RWPE2 (cell line): ENCODE data around the gene TMTC1.
A peak's percentile ranks its signal among the peaks of the same experiment; 100 is the strongest.

Experiments used
- ATAC-seq: fragments of 200-7000 bp; cut with Tn5 transposase; 3 replicates; pipeline ENCODE4 v1.9.1; 2021; ENCODE audit warnings: low read depth
- DNase-seq: peaks from one replicate; pipeline ENCODE4 v3.0.0-alpha.2; 2020; ENCODE audit warnings: low spot score
- H3K27ac ChIP-seq: fragments of 450-650 bp; 2 replicates; pipeline ENCODE4 v1.5.1; 2017; ENCODE audit warnings: mild to moderate bottlenecking; ENCODE audit not compliant: poor library complexity, severe bottlenecking
- H3K27me3 ChIP-seq: fragments of 250-450 bp; sonication (Bioruptor Pico); 2 replicates; pipeline ENCODE4 v1.5.1; 2021; ENCODE audit warnings: mild to moderate bottlenecking, moderate library complexity; ENCODE audit not compliant: insufficient read depth, poor library complexity, severe bottlenecking
- H3K36me3 ChIP-seq: fragments of 250-450 bp; sonication (Bioruptor Pico); 2 replicates; pipeline ENCODE4 v1.5.1; 2020; ENCODE audit warnings: low read depth, mild to moderate bottlenecking, moderate library complexity
- H3K4me1 ChIP-seq: fragments of 250-450 bp; sonication (Bioruptor Pico); 2 replicates; pipeline ENCODE4 v1.5.1; 2021; ENCODE audit warnings: mild to moderate bottlenecking, moderate library complexity; ENCODE audit not compliant: insufficient read depth, poor library complexity, severe bottlenecking
- H3K4me3 ChIP-seq: fragments of 250-450 bp; sonication (Bioruptor Pico); 2 replicates; pipeline ENCODE4 v1.5.1; 2021; ENCODE audit warnings: mild to moderate bottlenecking, moderate library complexity; ENCODE audit not compliant: severe bottlenecking
- H3K9me3 ChIP-seq: fragments of 250-450 bp; sonication (Bioruptor Pico); 2 replicates; pipeline ENCODE4 v1.5.1; 2021; ENCODE audit warnings: mild to moderate bottlenecking, moderate library complexity; ENCODE audit not compliant: severe bottlenecking
- CTCF ChIP-seq: fragments of 450-650 bp; IDR thresholded peaks from one replicate; pipeline ENCODE4 v1.5.1; 2017; ENCODE audit warnings: mild to moderate bottlenecking, moderate library complexity; ENCODE audit not compliant: poor library complexity, severe bottlenecking

The TMTC1 gene

GRCh38 chr12:29546000-29546399 lies 237.7 kb downstream of the TMTC1 start:
- no peak overlapping the region for H3K27ac ChIP-seq
- no peaks in the 10 kb centered on the region for H3K9me3 ChIP-seq
- no peaks in the 10 kb centered on the region for H3K27me3 ChIP-seq
- H3K36me3 ChIP-seq = no peaks in the 10 kb centered on the region
- TF ChIP-seq CTCF = no peak
- H3K4me3 ChIP-seq = no peak overlapping the region
- no peaks in the 10 kb centered on the region for H3K4me1 ChIP-seq
- no peak for ATAC-seq
- no peak for DNase-seq

GRCh38 chr12:29545102-29545467 lies 238.7 kb downstream of the TMTC1 start:
- Histone ChIP-seq H3K4me3 (no peak overlapping the region), H3K27ac (no peak overlapping the region), H3K36me3 (no peaks in the 10 kb centered on the region), H3K4me1 (no peaks in the 10 kb centered on the region), H3K9me3 (no peaks in the 10 kb centered on the region), H3K27me3 (no peaks in the 10 kb centered on the region)
- no peak for TF ChIP-seq CTCF
- DNase-seq (no peak), ATAC-seq (no peak)

- H3K9me3 ChIP-seq = no peaks in the 10 kb centered on the region
- H3K27me3 ChIP-seq = no peaks in the 10 kb centered on the region
- DNase-seq (no peak), ATAC-seq (no peak)
- H3K27ac ChIP-seq = no peak overlapping the region
- H3K36me3 ChIP-seq = no peaks in the 10 kb centered on the region
- no peak overlapping the region for H3K4me3 ChIP-seq
- TF ChIP-seq CTCF = no peak
- no peaks in the 10 kb centered on the region for H3K4me1 ChIP-seq
Measured at GRCh38 chr12:29544428-29545101, 239.2 kb downstream of the TMTC1 start.

GRCh38 chr12:29543036-29543435 lies 240.7 kb downstream of the TMTC1 start:
- Histone ChIP-seq H3K27me3 (no peaks in the 10 kb centered on the region), H3K27ac (no peak overlapping the region), H3K4me1 (no peaks in the 10 kb centered on the region), H3K9me3 (no peaks in the 10 kb centered on the region), H3K36me3 (no peaks in the 10 kb centered on the region), H3K4me3 (no peak overlapping the region)
- ATAC-seq (no peak), DNase-seq (no peak)
- TF ChIP-seq CTCF = no peak

- no peak for TF ChIP-seq CTCF
- no peaks in the 10 kb centered on the region for H3K4me1 ChIP-seq
- DNase-seq (no peak), ATAC-seq (peak; percentile 84)
- no peaks in the 10 kb centered on the region for H3K9me3 ChIP-seq
- no peak overlapping the region for H3K27ac ChIP-seq
- no peak overlapping the region for H3K4me3 ChIP-seq
- H3K27me3 ChIP-seq = no peaks in the 10 kb centered on the region
- H3K36me3 ChIP-seq = no peaks in the 10 kb centered on the region
Measured at GRCh38 chr12:29537298-29537697, 246.4 kb downstream of the TMTC1 start.
